Natural killer cell (primary cell): ENCODE measurements around the gene SELENOO. TPM values are rescaled to one million over a fixed set of nuclear protein-coding genes. Genes with fewer than 3 reads are reported as not detected.

Experiments
- ATAC-seq, 3 donors: fragments of 150-1000 bp in 2 of 3; fragments of 200-7000 bp in 1 of 3; cut with Tn5 transposase; 1 replicate in 1 of 3; 2 replicates in 2 of 3; pipeline ENCODE4 v1.10.0; 2021; ENCODE audit warnings: mild to moderate bottlenecking in 2 of 3, moderate library complexity in 2 of 3
- DNase-seq, 2 donors: peaks; one replicate each; pipeline versions ENCODE4 v3.0.0 to v3.0.0-alpha.2; 2013 to 2021; ENCODE audit warnings: mixed read lengths in 1 of 2
- H3K27ac ChIP-seq: one replicate; pipeline ENCODE4 v1.5.1; 2013; ENCODE audit warnings: mild to moderate bottlenecking, low read length
- H3K27me3 ChIP-seq: one replicate; pipeline ENCODE4 v1.6.1; 2013; ENCODE audit warnings: low read length; ENCODE audit not compliant: control insufficient read depth, insufficient read depth
- H3K36me3 ChIP-seq: one replicate; pipeline ENCODE4 v1.6.1; 2013; ENCODE audit warnings: low read length; ENCODE audit not compliant: control insufficient read depth, insufficient read depth
- H3K4me1 ChIP-seq: one replicate; pipeline ENCODE4 v1.6.1; 2013; ENCODE audit warnings: low read length; ENCODE audit not compliant: control insufficient read depth, insufficient read depth
- H3K4me3 ChIP-seq: one replicate; pipeline ENCODE4 v1.5.1; 2013; ENCODE audit warnings: low read length
- H3K9me3 ChIP-seq: one replicate; pipeline ENCODE4 v1.6.1; 2013; ENCODE audit warnings: low read length; ENCODE audit not compliant: control insufficient read depth, insufficient read depth
- H3K27ac Mint-ChIP-seq, 2 donors: one replicate each; pipeline ENCODE4 v1.8.0; 2022; ENCODE audit warnings: mild to moderate bottlenecking in 2 of 2, mixed read lengths in 2 of 2, moderate library complexity in 1 of 2
- H3K27me3 Mint-ChIP-seq, 2 donors: one replicate each; pipeline ENCODE4 v1.8.0; 2022; ENCODE audit warnings: low read depth in 2 of 2, mixed read lengths in 2 of 2
- H3K36me3 Mint-ChIP-seq: one replicate; pipeline ENCODE4 v1.8.0; 2022; ENCODE audit warnings: mixed read lengths
- H3K4me1 Mint-ChIP-seq, 2 donors: one replicate each; pipeline ENCODE4 v1.8.0; 2022; ENCODE audit warnings: mixed read lengths in 2 of 2
- H3K4me3 Mint-ChIP-seq: one replicate; pipeline ENCODE4 v1.8.0; 2022; ENCODE audit warnings: mild to moderate bottlenecking, moderate library complexity, mixed read lengths
- H3K9me3 Mint-ChIP-seq, 2 donors: one replicate each; pipeline ENCODE4 v1.8.0; 2022; ENCODE audit warnings: mixed read lengths in 2 of 2
- CTCF ChIP-seq: fragments of 200-600 bp; IDR thresholded peaks from one replicate; pipeline ENCODE4 v1.8.0; 2022; ENCODE audit warnings: antibody characterized with exemption
- WGBS: methylation state at CpG from one replicate; pipeline ENCODE4 v1.1.7; 2013; ENCODE audit warnings: missing lambda C conversion rate; ENCODE audit not compliant: insufficient coverage; 5-methylcytosine and 5-hydroxymethylcytosine counted together
- intact Hi-C: fragments of 100-400 bp; cut with micrococcal nuclease; formaldehyde crosslinking; loops from one replicate; pipeline ENCODE4 v1.14.2; 2022
- total RNA-seq, 4 donors: library from RNA; stranded (reverse); fragments of 120-200 nt in 1 of 4; gene quantifications; one replicate each; pipeline versions ENCODE4 v1.2.3 to v1.2.4, GENCODE V29; 2013 to 2022

The SELENOO gene
- total RNA-seq, 3 donors from 2014 or later (not counting 1 experiment from before 2014, with no cell fraction given), result 37.3 to 45.2 (median 37.6) TPM

- no peaks in the 10 kb centered on the region for H3K27me3 ChIP-seq
- ATAC-seq, result peak in 1 of 3 donors; percentile 7
- peaks cover 67% of the 10 kb centered on the region for H3K36me3 ChIP-seq
- no peak for TF ChIP-seq CTCF
- H3K36me3 Mint-ChIP-seq, result no peaks in the 10 kb centered on the region
- H3K4me1 ChIP-seq, result no peaks in the 10 kb centered on the region
- H3K4me3 Mint-ChIP-seq, result no peak overlapping the region
- H3K27me3 Mint-ChIP-seq, result no peaks in the 10 kb centered on the region
- no peak overlapping the region for H3K27ac Mint-ChIP-seq
- peaks cover 5 to 6% of the 10 kb centered on the region in 2 donors for H3K4me1 Mint-ChIP-seq
- no peaks in the 10 kb centered on the region for H3K9me3 Mint-ChIP-seq
- H3K4me3 ChIP-seq, result no peak overlapping the region
- no peak overlapping the region for H3K27ac ChIP-seq
- 85% methylated on average over 21 of the region's 21 CpGs for WGBS
- intact Hi-C loops, result no loop called here
- no peak for DNase-seq
- no peaks in the 10 kb centered on the region for H3K9me3 ChIP-seq
These were observed 16.8 kb downstream of the SELENOO start for GRCh38 chr22:50217543-50218152.

GRCh38 chr22:50218153-50218995, 17.6 kb downstream of the SELENOO start:
- Histone ChIP-seq H3K27ac (no peak overlapping the region), H3K4me1 (no peaks in the 10 kb centered on the region), H3K36me3 (peaks cover 68% of the 10 kb centered on the region), H3K9me3 (no peaks in the 10 kb centered on the region), H3K27me3 (no peaks in the 10 kb centered on the region), H3K4me3 (no peak overlapping the region)
- DNase-seq, result no peak
- Mint-ChIP-seq H3K27me3 (no peaks in the 10 kb centered on the region), H3K36me3 (no peaks in the 10 kb centered on the region), H3K9me3 (no peaks in the 10 kb centered on the region), H3K27ac (no peak overlapping the region), H3K4me1 (peaks cover 5 to 6% of the 10 kb centered on the region in 2 donors), H3K4me3 (no peak overlapping the region)
- intact Hi-C loops, result no loop called here
- 92% methylated on average over 43 of the region's 43 CpGs for WGBS
- no peak for TF ChIP-seq CTCF
- no peak for ATAC-seq

- ATAC-seq (peak in 1 of 3 donors; percentile 19), DNase-seq (no peak)
- H3K36me3 Mint-ChIP-seq, result peaks cover 5% of the 10 kb centered on the region
- WGBS, result 82% methylated on average over 42 of the region's 42 CpGs
- intact Hi-C loops, result no loop called here
- no peak overlapping the region for H3K27ac ChIP-seq
- no peaks in the 10 kb centered on the region for H3K9me3 Mint-ChIP-seq
- H3K36me3 ChIP-seq, result peaks cover 69% of the 10 kb centered on the region
- no peak overlapping the region for H3K4me3 ChIP-seq
- no peaks in the 10 kb centered on the region for H3K9me3 ChIP-seq
- H3K27me3 Mint-ChIP-seq, result no peaks in the 10 kb centered on the region
- no peak for TF ChIP-seq CTCF
- H3K4me3 Mint-ChIP-seq, result no peak overlapping the region
- H3K27ac Mint-ChIP-seq, result no peak overlapping the region
- peaks cover 5 to 6% of the 10 kb centered on the region in 2 donors for H3K4me1 Mint-ChIP-seq
- H3K27me3 ChIP-seq, result no peaks in the 10 kb centered on the region
- no peaks in the 10 kb centered on the region for H3K4me1 ChIP-seq
These were observed 18.4 kb downstream of the SELENOO start for GRCh38 chr22:50218996-50219727.
